ENCODE results near the gene UMAD1.

DNA sequence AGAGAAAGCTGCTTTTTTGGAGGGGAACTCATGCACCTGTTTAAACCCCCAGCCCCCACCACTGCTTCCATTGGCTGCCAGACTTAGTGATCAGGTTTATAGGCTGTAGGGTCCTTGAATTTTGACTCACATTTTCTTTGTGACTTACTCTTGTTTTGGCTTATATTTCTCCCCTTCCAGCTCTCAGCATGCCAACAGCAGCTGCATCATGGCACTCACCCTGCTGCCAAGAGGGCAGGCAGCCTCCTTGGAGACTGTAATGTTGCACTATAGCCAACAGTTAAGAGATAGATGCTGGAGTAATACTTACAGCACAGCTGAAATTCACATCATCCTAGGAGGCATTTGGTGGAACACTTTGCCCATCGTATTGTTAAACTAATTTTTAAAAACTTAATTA lies 230.0 kb downstream of the UMAD1 start:
- TF ChIP-seq, protein P1, sequence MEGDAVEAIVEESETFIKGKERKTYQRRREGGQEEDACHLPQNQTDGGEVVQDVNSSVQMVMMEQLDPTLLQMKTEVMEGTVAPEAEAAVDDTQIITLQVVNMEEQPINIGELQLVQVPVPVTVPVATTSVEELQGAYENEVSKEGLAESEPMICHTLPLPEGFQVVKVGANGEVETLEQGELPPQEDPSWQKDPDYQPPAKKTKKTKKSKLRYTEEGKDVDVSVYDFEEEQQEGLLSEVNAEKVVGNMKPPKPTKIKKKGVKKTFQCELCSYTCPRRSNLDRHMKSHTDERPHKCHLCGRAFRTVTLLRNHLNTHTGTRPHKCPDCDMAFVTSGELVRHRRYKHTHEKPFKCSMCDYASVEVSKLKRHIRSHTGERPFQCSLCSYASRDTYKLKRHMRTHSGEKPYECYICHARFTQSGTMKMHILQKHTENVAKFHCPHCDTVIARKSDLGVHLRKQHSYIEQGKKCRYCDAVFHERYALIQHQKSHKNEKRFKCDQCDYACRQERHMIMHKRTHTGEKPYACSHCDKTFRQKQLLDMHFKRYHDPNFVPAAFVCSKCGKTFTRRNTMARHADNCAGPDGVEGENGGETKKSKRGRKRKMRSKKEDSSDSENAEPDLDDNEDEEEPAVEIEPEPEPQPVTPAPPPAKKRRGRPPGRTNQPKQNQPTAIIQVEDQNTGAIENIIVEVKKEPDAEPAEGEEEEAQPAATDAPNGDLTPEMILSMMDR (IDR thresholded peaks at IDR 0.05; ENCODE audit: insufficient read depth, low read length) = no peak
- TF ChIP-seq POLR2AphosphoS5 (IDR thresholded peaks at IDR 0.05; ENCODE audit: low read depth) = no peak
- no peak for TF ChIP-seq GABPA (IDR thresholded peaks at IDR 0.05; ENCODE audit: low read depth)

Data from HL-60 (cell line).